Activated CD4-positive, alpha-beta T cell treated with anti-CD3 and anti-CD28 coated beads, Interleukin-10, Interleukin-2, amounts not matched to agents 100 ng/mL and 50 ng/mL, durations not matched to agents 16 hours and 8 hours (primary cell): Measurements from ENCODE around the gene SYT2.
A peak's percentile ranks its signal among the peaks of the same experiment; 100 is the strongest.

ENCODE experiments used
- DNase-seq: peaks from one replicate; pipeline ENCODE4 v3.0.0-alpha.2; 2020

The SYT2 gene

GRCh38 chr1:202671399-202671798 lies 38.9 kb downstream of the SYT2 start:
- DNase-seq = no peak

- DNase-seq = no peak
Measured at GRCh38 chr1:202665417-202665816, 44.8 kb downstream of the SYT2 start.

- DNase-seq = peak; percentile 16
Measured at GRCh38 chr1:202664083-202664482, 46.2 kb downstream of the SYT2 start.

GRCh38 chr1:202663131-202663530 lies 47.1 kb downstream of the SYT2 start:
- DNase-seq = no peak

- DNase-seq = no peak
Measured at GRCh38 chr1:202662081-202662480, 48.2 kb downstream of the SYT2 start.

GRCh38 chr1:202661136-202661845 lies 49.0 kb downstream of the SYT2 start:
- DNase-seq = peak; percentile 15

GRCh38 chr1:202659974-202660373 lies 50.3 kb downstream of the SYT2 start:
- no peak for DNase-seq

GRCh38 chr1:202659541-202659940 lies 50.7 kb downstream of the SYT2 start:
- no peak for DNase-seq

- DNase-seq = no peak
Measured at GRCh38 chr1:202658769-202659168, 51.5 kb downstream of the SYT2 start.

- DNase-seq = no peak
Measured at GRCh38 chr1:202658251-202658759, 51.9 kb downstream of the SYT2 start.

GRCh38 chr1:202656951-202657646 lies 53.2 kb downstream of the SYT2 start:
- no peak for DNase-seq

GRCh38 chr1:202656057-202656456 lies 54.2 kb downstream of the SYT2 start:
- no peak for DNase-seq

GRCh38 chr1:202654079-202654478 lies 56.2 kb downstream of the SYT2 start:
- DNase-seq = no peak

GRCh38 chr1:202649553-202650392 lies 60.5 kb downstream of the SYT2 start:
- DNase-seq = no peak

- no peak for DNase-seq
Measured at GRCh38 chr1:202648605-202649226, 61.5 kb downstream of the SYT2 start.

GRCh38 chr1:202645097-202645476 lies 65.2 kb downstream of the SYT2 start:
- DNase-seq = no peak

GRCh38 chr1:202644219-202645096 lies 65.8 kb downstream of the SYT2 start:
- no peak for DNase-seq

- DNase-seq = no peak
Measured at GRCh38 chr1:202643397-202644218, 66.6 kb downstream of the SYT2 start.

GRCh38 chr1:202642619-202643291 lies 67.5 kb downstream of the SYT2 start:
- DNase-seq = no peak

GRCh38 chr1:202642212-202642611 lies 68.0 kb downstream of the SYT2 start:
- DNase-seq = no peak
